Right atrium auricular region (tissue), 2 donors: ENCODE data around the gene PIGU. TPM values are rescaled to one million over a fixed set of nuclear protein-coding genes. Genes with fewer than 3 reads are reported as not detected.
"Not testable (repeated sequence)": the region's sequence is repeated elsewhere in the genome, so short reads cannot be mapped to it uniquely, and the experiment has no call there.

Source experiments
- DNase-seq: peaks from one replicate; pipeline ENCODE4 v3.0.0-alpha.2; 2019; ENCODE audit warnings: low spot score
- H3K27ac ChIP-seq, 2 donors: fragments of 200-600 bp; sonication (generic); 1 replicate in 1 of 2; 2 replicates in 1 of 2; pipeline ENCODE4 v1.5.1; 2016 to 2019
- H3K27me3 ChIP-seq, 2 donors: fragments of 200-600 bp; sonication (generic); one replicate each; pipeline versions ENCODE4 v1.5.1 to v1.6.0; 2017 to 2019
- H3K36me3 ChIP-seq: fragments of 200-600 bp; sonication (generic); one replicate; pipeline ENCODE4 v1.5.1; 2016
- H3K4me1 ChIP-seq, 2 donors: fragments of 200-600 bp; sonication (generic); one replicate each; pipeline versions ENCODE4 v1.5.1 to v1.6.0; 2017 to 2019
- H3K4me3 ChIP-seq, 2 donors: fragments of 200-600 bp; sonication (generic); 1 replicate in 1 of 2; 2 replicates in 1 of 2; pipeline ENCODE4 v1.5.1; 2017 to 2019; ENCODE audit warnings: mild to moderate bottlenecking in 1 of 2, moderate library complexity in 1 of 2
- H3K9me3 ChIP-seq, 2 donors: fragments of 200-600 bp; sonication (generic); one replicate each; pipeline ENCODE4 v1.5.1; 2019
- CTCF ChIP-seq, 2 donors: fragments of 200-600 bp; sonication (generic); IDR thresholded peaks; one replicate each; pipeline ENCODE4 v1.5.1; 2019; ENCODE audit warnings: antibody characterized with exemption in 2 of 2
- total RNA-seq, 2 donors: library from RNA; depleted of rRNA; stranded (reverse); fragments of >200 nt; gene quantifications; one replicate each; pipeline ENCODE4 v1.1.0, GENCODE V29; 2016

Gene PIGU
- total RNA-seq, 2 donors from 2014 or later = 16.6 to 17.7 TPM

GRCh38 chr20:34673412-34673811 is 3.5 kb downstream of the PIGU start:
- DNase-seq = no peak
- Histone ChIP-seq H3K9me3 (no peaks in the 10 kb centered on the region), H3K4me1 (peaks cover 0 to 15% of the 10 kb centered on the region in 2 donors), H3K4me3 (no peak overlapping the region), H3K36me3 (no peaks in the 10 kb centered on the region), H3K27ac (no peak overlapping the region), H3K27me3 (no peaks in the 10 kb centered on the region)
- no peak for TF ChIP-seq CTCF (IDR thresholded peaks at IDR 0.05)

GRCh38 chr20:34669094-34669493 is 7.8 kb downstream of the PIGU start:
- TF ChIP-seq CTCF (IDR thresholded peaks at IDR 0.05) = no peak
- Histone ChIP-seq H3K27me3 (no peaks in the 10 kb centered on the region), H3K36me3 (no peaks in the 10 kb centered on the region), H3K9me3 (no peaks in the 10 kb centered on the region), H3K4me3 (no peak overlapping the region), H3K27ac (no peak overlapping the region), H3K4me1 (no peaks in the 10 kb centered on the region)
- DNase-seq = no peak

- H3K9me3 ChIP-seq, H3K36me3 ChIP-seq, H3K27ac ChIP-seq, H3K4me1 ChIP-seq, DNase-seq, H3K4me3 ChIP-seq, H3K27me3 ChIP-seq: not testable (repeated sequence)
Measured at GRCh38 chr20:34664751-34665150, 12.1 kb downstream of the PIGU start.

- no peak for DNase-seq
- Histone ChIP-seq H3K4me1 (no peaks in the 10 kb centered on the region), H3K36me3 (no peaks in the 10 kb centered on the region), H3K27me3 (no peaks in the 10 kb centered on the region), H3K4me3 (no peak overlapping the region), H3K9me3 (no peaks in the 10 kb centered on the region), H3K27ac (no peak overlapping the region)
- TF ChIP-seq CTCF (IDR thresholded peaks at IDR 0.05) = no peak
Measured at GRCh38 chr20:34663213-34663943, 13.5 kb downstream of the PIGU start.

- not testable (repeated sequence) for H3K4me3 ChIP-seq, H3K9me3 ChIP-seq, DNase-seq
Measured at GRCh38 chr20:34661811-34662210, 15.1 kb downstream of the PIGU start.

GRCh38 chr20:34658654-34659053 is 18.2 kb downstream of the PIGU start:
- not testable (repeated sequence) for H3K9me3 ChIP-seq, H3K4me1 ChIP-seq, H3K27me3 ChIP-seq, H3K27ac ChIP-seq, H3K4me3 ChIP-seq, H3K36me3 ChIP-seq, DNase-seq

More at GRCh38 chr20:34661811-34662210, 15.1 kb downstream of the PIGU start:
- not testable (repeated sequence) for H3K27me3 ChIP-seq, H3K27ac ChIP-seq, H3K36me3 ChIP-seq, H3K4me1 ChIP-seq

GRCh38 chr20:34654207-34654744 is 22.6 kb downstream of the PIGU start:
- H3K4me1 ChIP-seq = no peaks in the 10 kb centered on the region
- no peak overlapping the region for H3K27ac ChIP-seq
- H3K27me3 ChIP-seq = no peaks in the 10 kb centered on the region
- no peaks in the 10 kb centered on the region for H3K36me3 ChIP-seq
- no peak for DNase-seq
- TF ChIP-seq CTCF (IDR thresholded peaks at IDR 0.05) = no peak
- H3K9me3 ChIP-seq = no peaks in the 10 kb centered on the region
- H3K4me3 ChIP-seq = no peak overlapping the region
